ENCODE measurements around the gene INPP5E. TPM values are rescaled to one million over a fixed set of nuclear protein-coding genes. Genes with fewer than 3 reads are reported as not detected.

The INPP5E gene
- total RNA-seq, 3 donors from 2014 or later = 9.5 to 14.4 (median 9.6) TPM

GRCh38 chr9:136396219-136396515 is 43.5 kb downstream of the INPP5E start:
- no peaks in the 10 kb centered on the region for H3K9me3 ChIP-seq
- intact Hi-C loops (cut with DNase I, micrococcal nuclease) = no loop called here
- DNase-seq (no peak), ATAC-seq (peak; percentile 3)
- no peaks in the 10 kb centered on the region for H3K36me3 ChIP-seq (ENCODE audit: low read depth)
- no peak for TF ChIP-seq CTCF (IDR thresholded peaks at IDR 0.05)
- H3K4me3 ChIP-seq = no peak overlapping the region
- H3K4me1 ChIP-seq (ENCODE audit: low read depth) = peaks cover 20% of the 10 kb centered on the region

GRCh38 chr9:136395345-136396218 is 44.1 kb downstream of the INPP5E start:
- no peak for ATAC-seq
- Histone ChIP-seq H3K4me3 (no peak overlapping the region), H3K4me1 (ENCODE audit: low read depth) (peaks cover 17% of the 10 kb centered on the region), H3K36me3 (ENCODE audit: low read depth) (no peaks in the 10 kb centered on the region), H3K9me3 (no peaks in the 10 kb centered on the region)
- intact Hi-C loops (cut with DNase I, micrococcal nuclease) = no loop called here
- DNase-seq = no peak
- TF ChIP-seq CTCF (IDR thresholded peaks at IDR 0.05) = no peak

- ATAC-seq (no peak), DNase-seq (no peak)
- Histone ChIP-seq H3K36me3 (ENCODE audit: low read depth) (no peaks in the 10 kb centered on the region), H3K9me3 (no peaks in the 10 kb centered on the region), H3K4me3 (no peak overlapping the region), H3K4me1 (ENCODE audit: low read depth) (peaks cover 12% of the 10 kb centered on the region)
- TF ChIP-seq CTCF (IDR thresholded peaks at IDR 0.05) = no peak
- intact Hi-C loops (cut with DNase I, micrococcal nuclease) = no loop called here
Observed at GRCh38 chr9:136395020-136395340, 44.7 kb downstream of the INPP5E start.

- Histone ChIP-seq H3K9me3 (no peaks in the 10 kb centered on the region), H3K4me1 (ENCODE audit: low read depth) (peaks cover 12% of the 10 kb centered on the region), H3K4me3 (no peak overlapping the region), H3K36me3 (ENCODE audit: low read depth) (no peaks in the 10 kb centered on the region)
- no peak for TF ChIP-seq CTCF (IDR thresholded peaks at IDR 0.05)
- intact Hi-C loops (cut with DNase I, micrococcal nuclease) = no loop called here
- ATAC-seq (no peak), DNase-seq (no peak)
Observed at GRCh38 chr9:136394312-136395019, 45.2 kb downstream of the INPP5E start.

GRCh38 chr9:136393531-136393930 is 46.1 kb downstream of the INPP5E start:
- no peaks in the 10 kb centered on the region for H3K36me3 ChIP-seq (ENCODE audit: low read depth)
- no peak for TF ChIP-seq CTCF (IDR thresholded peaks at IDR 0.05)
- no peak for DNase-seq
- ATAC-seq = no peak
- H3K4me1 ChIP-seq (ENCODE audit: low read depth) = peaks cover 8% of the 10 kb centered on the region
- H3K4me3 ChIP-seq = no peak overlapping the region
- intact Hi-C loops (cut with DNase I, micrococcal nuclease) = no loop called here
- H3K9me3 ChIP-seq = no peaks in the 10 kb centered on the region
